ENCODE measurements around the gene AZU1.
"Not testable (repeated sequence)": the region's sequence is repeated elsewhere in the genome, so short reads cannot be mapped to it uniquely, and the experiment has no call there.

Gene AZU1

DNA sequence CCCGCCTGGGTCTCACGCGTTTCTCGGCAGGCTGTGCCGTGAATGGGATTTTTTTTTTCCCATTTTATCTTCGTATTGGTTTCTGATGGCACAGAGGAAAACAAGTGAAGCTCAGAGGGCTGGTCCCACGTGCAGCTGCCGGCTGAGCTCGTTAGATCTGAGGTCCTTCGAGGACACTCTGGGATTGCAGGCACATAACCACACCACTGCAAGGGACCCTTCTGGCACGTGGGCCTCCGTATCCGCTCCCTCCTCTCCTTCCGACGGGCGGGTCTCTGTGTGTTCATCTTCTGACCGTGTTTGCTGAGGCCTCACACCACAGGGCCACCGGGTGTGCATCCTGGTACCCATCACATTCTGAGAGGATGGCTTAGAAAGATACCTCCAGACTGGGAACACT is 48.5 kb downstream of the AZU1 start:
- Histone ChIP-seq H3K27me3 (ENCODE audit: low read length) (no peaks in the 10 kb centered on the region), H3K27ac (ENCODE audit: low read depth, low read length) (no peak overlapping the region), H4K20me1 (ENCODE audit: low read depth, low read length) (no peaks in the 10 kb centered on the region), H3K36me3 (ENCODE audit: low read length) (no peaks in the 10 kb centered on the region), H3K9ac (ENCODE audit: low read length) (no peak overlapping the region), H3K4me3 (ENCODE audit: insufficient read depth, low read length, poor library complexity, severe bottlenecking) (no peak overlapping the region), H3K9me2 (replicated peaks; ENCODE audit: insufficient read depth, low read length) (no peaks in the 10 kb centered on the region), H3F3A (ENCODE audit: insufficient read depth) (no peaks in the 10 kb centered on the region), H3K9me3 (ENCODE audit: insufficient read depth, low read length) (no peaks in the 10 kb centered on the region), H3K4me2 (ENCODE audit: low read depth, low read length, poor library complexity, severe bottlenecking) (no peak overlapping the region), H3K79me2 (ENCODE audit: insufficient read depth, low read length) (no peaks in the 10 kb centered on the region), H2AFZ (ENCODE audit: low read depth, low read length, severe bottlenecking) (no peak overlapping the region)
- TF ChIP-seq, protein P1, sequence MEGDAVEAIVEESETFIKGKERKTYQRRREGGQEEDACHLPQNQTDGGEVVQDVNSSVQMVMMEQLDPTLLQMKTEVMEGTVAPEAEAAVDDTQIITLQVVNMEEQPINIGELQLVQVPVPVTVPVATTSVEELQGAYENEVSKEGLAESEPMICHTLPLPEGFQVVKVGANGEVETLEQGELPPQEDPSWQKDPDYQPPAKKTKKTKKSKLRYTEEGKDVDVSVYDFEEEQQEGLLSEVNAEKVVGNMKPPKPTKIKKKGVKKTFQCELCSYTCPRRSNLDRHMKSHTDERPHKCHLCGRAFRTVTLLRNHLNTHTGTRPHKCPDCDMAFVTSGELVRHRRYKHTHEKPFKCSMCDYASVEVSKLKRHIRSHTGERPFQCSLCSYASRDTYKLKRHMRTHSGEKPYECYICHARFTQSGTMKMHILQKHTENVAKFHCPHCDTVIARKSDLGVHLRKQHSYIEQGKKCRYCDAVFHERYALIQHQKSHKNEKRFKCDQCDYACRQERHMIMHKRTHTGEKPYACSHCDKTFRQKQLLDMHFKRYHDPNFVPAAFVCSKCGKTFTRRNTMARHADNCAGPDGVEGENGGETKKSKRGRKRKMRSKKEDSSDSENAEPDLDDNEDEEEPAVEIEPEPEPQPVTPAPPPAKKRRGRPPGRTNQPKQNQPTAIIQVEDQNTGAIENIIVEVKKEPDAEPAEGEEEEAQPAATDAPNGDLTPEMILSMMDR (IDR thresholded peaks at IDR 0.05; ENCODE audit: insufficient read depth, low read length, poor library complexity, severe bottlenecking), result no peak
- no peak for TF ChIP-seq EZH2phosphoT487 (conservative IDR thresholded peaks at IDR 0.05; ENCODE audit: low read length)

GRCh38 chr19:876780-877314 is 49.2 kb downstream of the AZU1 start:
- Histone ChIP-seq H3K27ac (ENCODE audit: low read depth, low read length) (no peak overlapping the region), H3K4me2 (ENCODE audit: low read depth, low read length, poor library complexity, severe bottlenecking) (no peak overlapping the region), H3K9me3 (ENCODE audit: insufficient read depth, low read length) (no peaks in the 10 kb centered on the region), H3K4me3 (ENCODE audit: insufficient read depth, low read length, poor library complexity, severe bottlenecking) (no peak overlapping the region), H3K79me2 (ENCODE audit: insufficient read depth, low read length) (no peaks in the 10 kb centered on the region), H2AFZ (ENCODE audit: low read depth, low read length, severe bottlenecking) (no peak overlapping the region), H3K27me3 (ENCODE audit: low read length) (no peaks in the 10 kb centered on the region), H3K36me3 (ENCODE audit: low read length) (no peaks in the 10 kb centered on the region), H4K20me1 (ENCODE audit: low read depth, low read length) (no peaks in the 10 kb centered on the region), H3F3A (ENCODE audit: insufficient read depth) (no peaks in the 10 kb centered on the region), H3K9ac (ENCODE audit: low read length) (no peak overlapping the region), H3K9me2 (replicated peaks; ENCODE audit: insufficient read depth, low read length) (no peaks in the 10 kb centered on the region)
- TF ChIP-seq EZH2phosphoT487 (conservative IDR thresholded peaks at IDR 0.05; ENCODE audit: low read length), result no peak
- TF ChIP-seq, protein P1 (IDR thresholded peaks at IDR 0.05; ENCODE audit: insufficient read depth, low read length, poor library complexity, severe bottlenecking), result no peak

GRCh38 chr19:877992-878660 is 50.5 kb downstream of the AZU1 start:
- not testable (repeated sequence) for H3F3A ChIP-seq (ENCODE audit: insufficient read depth); H3K27me3 ChIP-seq (ENCODE audit: low read length); H3K4me3 ChIP-seq (ENCODE audit: insufficient read depth, low read length, poor library complexity, severe bottlenecking); H3K9me2 ChIP-seq (replicated peaks; ENCODE audit: insufficient read depth, low read length); H3K36me3 ChIP-seq (ENCODE audit: low read length); H4K20me1 ChIP-seq (ENCODE audit: low read depth, low read length); H3K4me2 ChIP-seq (ENCODE audit: low read depth, low read length, poor library complexity, severe bottlenecking); H3K79me2 ChIP-seq (ENCODE audit: insufficient read depth, low read length); H3K27ac ChIP-seq (ENCODE audit: low read depth, low read length); H3K9me3 ChIP-seq (ENCODE audit: insufficient read depth, low read length); H2AFZ ChIP-seq (ENCODE audit: low read depth, low read length, severe bottlenecking); H3K9ac ChIP-seq (ENCODE audit: low read length)

GRCh38 chr19:878751-879561 is 51.3 kb downstream of the AZU1 start:
- H3K36me3 ChIP-seq (ENCODE audit: low read length); H4K20me1 ChIP-seq (ENCODE audit: low read depth, low read length); H3K9me2 ChIP-seq (replicated peaks; ENCODE audit: insufficient read depth, low read length); H3K9me3 ChIP-seq (ENCODE audit: insufficient read depth, low read length); H3K4me3 ChIP-seq (ENCODE audit: insufficient read depth, low read length, poor library complexity, severe bottlenecking); H3F3A ChIP-seq (ENCODE audit: insufficient read depth); H2AFZ ChIP-seq (ENCODE audit: low read depth, low read length, severe bottlenecking); H3K9ac ChIP-seq (ENCODE audit: low read length); H3K4me2 ChIP-seq (ENCODE audit: low read depth, low read length, poor library complexity, severe bottlenecking); H3K27ac ChIP-seq (ENCODE audit: low read depth, low read length); H3K27me3 ChIP-seq (ENCODE audit: low read length); H3K79me2 ChIP-seq (ENCODE audit: insufficient read depth, low read length): not testable (repeated sequence)
